ENCODE measurements around the gene PDHB. TPM values are rescaled to one million over a fixed set of nuclear protein-coding genes. Genes with fewer than 3 reads are reported as not detected.

PDHB gene
- total RNA-seq, 2 donors from 2014 or later: 111 to 181 TPM

DNA sequence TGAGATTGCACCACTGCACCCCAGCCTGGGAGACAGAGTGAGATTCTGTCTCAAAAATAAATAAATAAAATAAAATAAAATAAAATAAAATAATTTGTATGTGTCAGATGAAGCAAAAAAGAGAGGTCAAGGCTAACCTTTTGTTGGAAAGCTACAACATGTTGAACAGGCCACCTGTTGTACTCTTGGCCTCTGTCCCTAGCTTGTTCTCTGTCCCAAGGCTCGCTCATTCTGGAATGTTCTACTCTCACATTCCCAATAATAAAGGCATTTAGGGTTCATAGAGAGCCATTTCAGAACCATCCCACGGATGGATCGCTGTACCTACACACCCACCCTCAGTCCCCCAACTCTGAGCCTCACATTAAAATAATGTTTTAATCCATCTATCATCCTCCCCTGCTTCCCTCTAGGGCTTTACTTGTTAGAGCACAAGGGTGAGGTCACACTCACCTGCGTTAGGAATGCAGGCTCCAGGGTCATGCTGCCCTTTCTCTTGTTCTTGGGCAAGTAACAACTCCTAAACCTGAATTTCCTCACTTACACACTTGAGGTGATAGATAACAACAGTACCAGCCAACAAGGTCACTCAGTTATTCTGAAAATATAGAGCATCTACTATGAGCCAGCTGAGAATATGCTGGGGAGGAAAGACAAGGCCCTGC is 33.4 kb upstream of the PDHB start:
- H3K27ac ChIP-seq: no peak overlapping the region
- H3K4me1 ChIP-seq: peaks cover 0 to 31% of the 10 kb centered on the region in 2 donors
- no peaks in the 10 kb centered on the region for H3K36me3 ChIP-seq
- H3K4me3 ChIP-seq: no peak overlapping the region
- no peaks in the 10 kb centered on the region for H3K27me3 ChIP-seq
- TF ChIP-seq, protein P1, sequence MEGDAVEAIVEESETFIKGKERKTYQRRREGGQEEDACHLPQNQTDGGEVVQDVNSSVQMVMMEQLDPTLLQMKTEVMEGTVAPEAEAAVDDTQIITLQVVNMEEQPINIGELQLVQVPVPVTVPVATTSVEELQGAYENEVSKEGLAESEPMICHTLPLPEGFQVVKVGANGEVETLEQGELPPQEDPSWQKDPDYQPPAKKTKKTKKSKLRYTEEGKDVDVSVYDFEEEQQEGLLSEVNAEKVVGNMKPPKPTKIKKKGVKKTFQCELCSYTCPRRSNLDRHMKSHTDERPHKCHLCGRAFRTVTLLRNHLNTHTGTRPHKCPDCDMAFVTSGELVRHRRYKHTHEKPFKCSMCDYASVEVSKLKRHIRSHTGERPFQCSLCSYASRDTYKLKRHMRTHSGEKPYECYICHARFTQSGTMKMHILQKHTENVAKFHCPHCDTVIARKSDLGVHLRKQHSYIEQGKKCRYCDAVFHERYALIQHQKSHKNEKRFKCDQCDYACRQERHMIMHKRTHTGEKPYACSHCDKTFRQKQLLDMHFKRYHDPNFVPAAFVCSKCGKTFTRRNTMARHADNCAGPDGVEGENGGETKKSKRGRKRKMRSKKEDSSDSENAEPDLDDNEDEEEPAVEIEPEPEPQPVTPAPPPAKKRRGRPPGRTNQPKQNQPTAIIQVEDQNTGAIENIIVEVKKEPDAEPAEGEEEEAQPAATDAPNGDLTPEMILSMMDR (IDR thresholded peaks at IDR 0.05): no peak
- DNase-seq (ENCODE audit: low spot score): no peak
- H3K9me3 ChIP-seq: no peaks in the 10 kb centered on the region

- Histone ChIP-seq H3K9me3 (no peaks in the 10 kb centered on the region), H3K4me3 (no peak overlapping the region), H3K4me1 (peaks cover 0 to 13% of the 10 kb centered on the region in 2 donors), H3K36me3 (no peaks in the 10 kb centered on the region), H3K27ac (no peak overlapping the region), H3K27me3 (no peaks in the 10 kb centered on the region)
- TF ChIP-seq, protein P1 (IDR thresholded peaks at IDR 0.05): no peak
- DNase-seq (ENCODE audit: low spot score): no peak
Measured at GRCh38 chr3:58464866-58465265, 31.2 kb upstream of the PDHB start.

- TF ChIP-seq, protein P1 (IDR thresholded peaks at IDR 0.05): peak in 1 of 2 donors; percentile 7
- Histone ChIP-seq H3K27ac (no peak overlapping the region), H3K36me3 (no peaks in the 10 kb centered on the region), H3K4me3 (peak overlapping the region in 1 of 2 donors; percentile 34), H3K4me1 (peaks cover 0 to 13% of the 10 kb centered on the region in 2 donors), H3K27me3 (no peaks in the 10 kb centered on the region), H3K9me3 (no peaks in the 10 kb centered on the region)
- DNase-seq (ENCODE audit: low spot score): no peak
Measured at GRCh38 chr3:58463942-58464271, 30.3 kb upstream of the PDHB start.

DNA sequence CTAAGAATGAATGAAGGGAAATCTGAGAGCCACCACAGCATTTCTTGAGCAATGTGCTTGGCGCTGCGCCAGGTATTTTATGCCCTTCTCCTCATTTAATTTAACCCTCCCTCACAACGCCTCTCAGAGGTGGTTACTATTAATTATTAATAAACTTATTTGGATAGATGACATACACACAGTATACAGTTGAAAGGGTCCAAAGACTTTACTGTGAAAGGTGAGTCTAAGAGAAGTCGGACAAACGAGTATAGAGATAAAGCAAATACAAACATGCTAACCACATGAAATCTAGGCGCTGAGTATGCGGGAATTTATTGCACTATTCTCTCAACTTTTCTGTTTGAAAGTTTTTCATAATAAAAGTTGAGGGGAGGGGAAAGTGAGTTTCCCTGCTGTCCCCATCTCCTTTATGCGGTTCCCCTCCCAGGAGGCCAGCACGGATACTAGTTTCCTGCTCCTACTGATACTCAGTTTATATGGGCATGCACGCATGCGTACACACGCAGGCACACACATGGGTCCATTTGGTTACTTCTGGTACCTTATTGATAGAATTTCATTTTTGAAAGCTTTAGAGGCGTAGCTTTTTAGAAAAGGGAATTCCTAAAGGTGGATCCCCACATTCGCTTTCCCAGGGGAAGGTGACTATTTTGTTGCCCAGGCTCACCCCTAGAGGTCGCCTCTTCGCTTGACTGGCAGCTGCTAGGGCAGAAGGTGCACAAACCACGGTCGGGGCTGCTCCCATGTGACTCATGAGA is 29.7 kb upstream of the PDHB start:
- H3K27ac ChIP-seq: no peak overlapping the region
- peak overlapping the region in 1 of 2 donors; percentile 34 for H3K4me3 ChIP-seq
- H3K27me3 ChIP-seq: no peaks in the 10 kb centered on the region
- peak; percentile 80 for DNase-seq (ENCODE audit: low spot score)
- TF ChIP-seq, protein P1 (IDR thresholded peaks at IDR 0.05): peak; percentile 70 to 87
- no peaks in the 10 kb centered on the region for H3K9me3 ChIP-seq
- H3K36me3 ChIP-seq: no peaks in the 10 kb centered on the region
- H3K4me1 ChIP-seq: peaks cover 0 to 13% of the 10 kb centered on the region in 2 donors

GRCh38 chr3:58462829-58463180 is 29.2 kb upstream of the PDHB start:
- Histone ChIP-seq H3K27me3 (no peaks in the 10 kb centered on the region), H3K9me3 (no peaks in the 10 kb centered on the region), H3K36me3 (no peaks in the 10 kb centered on the region), H3K27ac (no peak overlapping the region), H3K4me1 (peaks cover 0 to 13% of the 10 kb centered on the region in 2 donors), H3K4me3 (no peak overlapping the region)
- TF ChIP-seq, protein P1 (IDR thresholded peaks at IDR 0.05): no peak
- DNase-seq (ENCODE audit: low spot score): no peak
